GM12872 (cell line): ENCODE measurements around the gene CD36.

Experiments used
- CTCF ChIP-seq: IDR thresholded peaks from 3 replicates; pipeline ENCODE4 v1.5.1; 2011; ENCODE audit warnings: low read depth, mild to moderate bottlenecking, low read length, moderate library complexity; ENCODE audit not compliant: insufficient read depth

The CD36 gene

DNA sequence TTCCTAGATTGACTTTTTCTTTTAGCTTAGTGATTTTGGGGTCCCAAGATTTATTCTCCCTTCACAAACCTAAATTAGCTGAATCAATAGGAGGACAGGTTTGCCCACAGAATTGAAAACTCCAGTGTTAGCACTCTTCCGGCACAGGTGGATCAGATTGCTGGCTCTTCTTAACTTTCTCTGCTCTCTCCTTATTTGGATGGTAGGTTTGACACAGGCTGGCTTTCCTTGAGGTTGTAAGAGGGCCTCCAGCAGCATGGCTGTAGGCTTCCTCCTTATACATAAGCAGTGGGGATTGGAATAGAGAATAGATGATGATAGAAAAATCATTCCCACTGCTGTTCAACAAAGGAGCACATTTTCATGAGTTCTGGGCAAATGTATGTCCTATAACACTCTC is 9.4 kb upstream of the CD36 start:
- no peak for TF ChIP-seq CTCF

DNA sequence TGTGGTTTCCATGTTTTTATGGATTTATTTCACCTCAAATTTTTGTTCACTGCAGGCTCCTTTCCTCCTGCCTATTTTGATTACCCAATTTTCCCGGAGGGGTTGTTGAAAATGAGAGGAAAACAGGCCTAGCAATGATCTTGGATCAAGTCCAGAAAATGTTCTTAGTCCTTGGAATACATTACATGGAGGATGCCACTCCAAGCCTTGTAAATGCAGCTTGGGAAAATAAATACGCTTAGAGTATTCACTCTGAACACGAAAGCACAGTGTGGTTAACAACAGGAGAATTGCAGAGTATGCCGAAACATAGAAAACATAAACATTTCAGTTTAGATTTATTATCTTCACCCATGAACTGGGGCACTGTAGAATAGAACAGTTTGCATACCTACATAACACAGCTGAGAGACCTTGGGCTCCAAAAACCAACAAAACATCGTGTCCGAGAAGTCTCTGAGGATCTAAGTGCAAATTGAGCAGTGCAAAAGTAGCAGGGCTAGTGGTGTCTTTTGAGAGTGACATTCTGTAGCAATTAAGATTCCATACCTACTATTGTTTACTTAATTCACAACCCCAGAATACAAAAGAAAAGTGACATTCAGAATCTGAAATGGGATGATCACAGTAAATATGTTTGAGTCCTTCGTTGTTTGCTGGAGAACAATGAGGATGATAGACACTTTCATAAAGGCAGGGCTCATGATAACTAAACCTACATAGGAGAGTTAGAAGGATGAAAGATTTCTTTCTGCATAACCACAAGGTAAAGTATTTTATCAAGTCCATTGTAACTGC is 7.6 kb upstream of the CD36 start:
- no peak for TF ChIP-seq CTCF

GRCh38 chr7:80631421-80631820 is 7.0 kb upstream of the CD36 start:
- TF ChIP-seq CTCF, result no peak

- TF ChIP-seq CTCF, result no peak
Measured at GRCh38 chr7:80632139-80632538, 6.3 kb upstream of the CD36 start.

GRCh38 chr7:80632819-80633218 is 5.6 kb upstream of the CD36 start:
- no peak for TF ChIP-seq CTCF

- no peak for TF ChIP-seq CTCF
Measured at GRCh38 chr7:80634505-80634904, 3.9 kb upstream of the CD36 start.

DNA sequence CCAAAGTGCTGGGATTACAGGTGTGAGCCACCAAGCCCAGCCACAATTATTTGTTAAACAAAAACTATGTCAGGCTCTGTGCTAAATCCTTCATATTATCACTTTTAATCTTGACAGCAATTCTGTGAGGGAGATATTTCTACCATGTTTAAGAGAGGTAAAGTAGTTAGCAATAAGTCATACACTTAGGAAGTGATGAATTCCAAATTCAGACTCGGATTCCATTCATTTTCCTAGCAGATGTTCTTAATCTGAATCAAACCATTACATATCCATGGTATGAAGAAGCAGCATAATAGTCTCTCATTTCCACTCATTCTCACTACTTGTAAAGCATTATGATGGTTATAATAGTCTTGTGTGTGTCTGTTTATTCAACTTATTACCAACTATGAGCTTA is 2.9 kb upstream of the CD36 start:
- no peak for TF ChIP-seq CTCF
